Stimulated activated CD4-positive, alpha-beta T cell treated with anti-CD3 and anti-CD28 coated beads, Interleukin-4, amount 100 ng/mL, for 1 hour (primary cell): ENCODE measurements around the gene SMAD2.
A peak's percentile ranks its signal among the peaks of the same experiment; 100 is the strongest.

ENCODE experiments used
- DNase-seq: peaks from one replicate; pipeline ENCODE4 v3.0.0-alpha.2; 2020

The SMAD2 gene

DNA sequence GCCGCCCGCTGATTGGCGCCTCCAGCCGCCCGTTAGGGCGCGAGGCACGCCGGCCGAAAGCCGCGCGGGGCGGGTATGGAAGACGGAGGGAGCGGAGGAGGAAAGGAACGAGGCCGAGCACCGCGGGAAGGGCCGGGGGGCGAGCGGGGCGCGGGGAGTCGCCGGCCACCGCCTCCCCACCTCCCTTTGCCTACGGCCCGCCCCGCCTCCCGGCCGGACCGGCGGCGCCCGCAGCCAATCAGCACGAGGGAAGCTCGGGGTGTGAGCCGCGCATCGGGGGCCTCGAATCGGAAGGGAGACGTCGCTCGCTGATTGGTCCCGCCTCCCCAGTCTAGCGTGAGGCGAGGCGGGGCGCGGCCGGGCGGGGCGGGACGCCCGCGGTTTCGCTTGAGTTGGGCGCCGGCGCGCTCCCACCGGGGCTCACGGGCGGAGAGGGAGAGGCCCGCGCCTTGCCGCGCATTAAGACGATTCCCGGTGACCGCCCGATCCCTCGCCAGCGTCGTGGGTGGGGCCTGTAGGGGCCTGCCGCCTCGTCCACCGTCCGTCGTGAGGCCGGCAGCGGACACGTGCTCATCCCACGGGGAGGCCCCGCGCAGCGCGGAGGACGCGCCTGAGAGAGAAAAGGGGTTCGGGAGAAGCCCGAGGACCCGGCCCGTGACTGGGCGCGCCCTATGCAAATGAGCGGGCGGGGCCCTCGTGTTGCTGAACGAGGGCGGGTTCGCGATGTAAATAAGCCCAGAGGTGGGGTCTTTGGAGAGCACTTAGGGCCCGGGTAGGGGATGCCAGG lies 665 bp upstream of the SMAD2 start:
- peak; percentile 94 for DNase-seq

- DNase-seq = no peak
Measured at GRCh38 chr18:47929681-47930198, 719 bp downstream of the SMAD2 start.

GRCh38 chr18:47928466-47928865 lies 2.0 kb downstream of the SMAD2 start:
- no peak for DNase-seq

DNA sequence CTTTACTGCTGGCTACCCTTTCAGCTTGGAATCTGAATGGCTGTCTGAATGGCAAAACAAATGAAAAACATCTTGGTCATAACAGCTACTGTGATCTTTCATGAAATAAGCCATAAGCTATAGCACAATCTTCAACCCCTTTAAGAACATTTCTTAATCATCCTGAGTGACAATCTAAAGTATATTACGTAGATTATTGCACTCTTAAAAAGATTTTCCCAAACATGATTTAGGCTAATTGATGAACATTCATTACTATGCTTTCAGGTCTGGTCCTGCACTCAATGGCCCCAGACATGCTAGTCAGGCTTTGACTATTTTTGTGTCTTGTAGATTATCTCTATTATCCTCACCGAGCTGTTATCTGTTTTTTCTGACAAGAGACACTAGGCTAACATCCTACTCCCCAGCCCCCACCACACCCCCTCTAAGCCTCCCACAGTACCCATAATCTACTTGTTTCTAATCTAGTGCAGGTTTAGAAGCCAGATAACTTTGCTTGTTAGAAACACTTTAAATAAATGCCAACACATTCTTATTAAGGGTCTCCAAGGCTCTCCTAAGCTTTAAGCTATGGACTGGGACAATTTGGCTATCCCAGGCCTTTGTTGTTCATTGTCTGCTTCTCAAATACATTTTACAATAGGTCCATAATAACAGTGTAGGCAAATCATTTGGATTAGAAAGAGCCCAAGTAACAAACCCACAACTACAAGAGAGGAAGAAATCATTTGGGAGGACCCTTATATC lies 4.2 kb downstream of the SMAD2 start:
- no peak for DNase-seq

DNA sequence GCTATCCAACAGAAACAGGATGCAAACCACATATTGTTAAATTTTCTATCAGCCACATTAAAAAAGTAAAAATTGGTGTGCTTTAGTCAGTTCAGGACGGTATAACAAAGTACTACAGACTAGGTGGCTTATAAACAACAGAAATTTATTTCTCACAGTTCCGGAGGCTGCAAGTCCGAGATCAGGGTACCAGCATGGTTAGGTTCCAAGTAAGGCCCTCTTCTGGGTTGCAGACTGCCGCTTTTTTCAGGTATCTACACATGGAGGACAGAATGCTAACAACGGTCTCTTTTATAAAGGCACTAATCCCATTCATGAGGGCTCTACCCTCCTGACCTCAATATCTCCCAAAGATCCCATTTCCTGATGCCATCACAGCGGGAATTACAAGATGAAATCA lies 10.5 kb downstream of the SMAD2 start:
- no peak for DNase-seq

GRCh38 chr18:47917923-47918610 lies 12.4 kb downstream of the SMAD2 start:
- DNase-seq = no peak

- DNase-seq = no peak
Measured at GRCh38 chr18:47915930-47916329, 14.5 kb downstream of the SMAD2 start.

- DNase-seq = no peak
Measured at GRCh38 chr18:47915229-47915628, 15.2 kb downstream of the SMAD2 start.

GRCh38 chr18:47912794-47913585 lies 17.5 kb downstream of the SMAD2 start:
- DNase-seq = no peak

DNA sequence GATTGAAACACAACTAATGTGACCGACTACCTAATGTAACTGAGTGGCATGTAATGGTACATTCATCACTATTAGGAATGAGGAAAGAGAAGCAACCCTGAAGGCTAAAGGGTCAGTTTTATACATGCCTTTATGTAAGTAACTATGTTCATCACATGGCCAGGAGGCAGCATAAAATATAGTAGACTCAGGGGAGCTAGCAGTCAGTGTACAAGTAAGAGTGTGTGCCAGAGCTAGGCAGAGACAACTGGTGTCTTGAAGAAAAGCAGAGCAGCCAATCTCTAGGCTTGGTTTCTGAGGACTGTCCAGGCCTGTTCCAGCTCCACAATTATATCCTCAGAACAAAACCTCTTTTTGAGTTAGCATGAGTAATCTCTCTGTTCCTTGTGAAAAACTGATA lies 18.1 kb downstream of the SMAD2 start:
- DNase-seq = no peak

- no peak for DNase-seq
Measured at GRCh38 chr18:47911877-47912276, 18.6 kb downstream of the SMAD2 start.

DNA sequence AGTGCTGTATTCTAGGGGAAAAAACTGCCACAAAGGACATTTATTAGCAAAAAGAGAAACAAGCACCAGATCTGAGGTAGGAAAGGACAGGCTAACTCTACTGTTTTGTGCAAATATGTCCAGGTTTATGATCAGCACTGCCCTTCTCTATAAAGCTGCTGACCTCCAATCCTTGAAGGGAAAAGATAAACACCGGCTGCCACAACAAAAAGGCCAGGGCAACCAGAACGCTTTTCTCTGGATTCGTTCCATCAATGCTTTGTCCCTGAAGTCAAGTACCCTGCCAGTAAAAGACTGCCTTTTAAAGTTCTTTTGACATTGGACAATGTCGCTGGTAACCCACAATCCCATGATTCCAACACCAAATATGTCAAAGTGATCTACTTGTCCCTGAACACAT lies 21.0 kb downstream of the SMAD2 start:
- no peak for DNase-seq

DNA sequence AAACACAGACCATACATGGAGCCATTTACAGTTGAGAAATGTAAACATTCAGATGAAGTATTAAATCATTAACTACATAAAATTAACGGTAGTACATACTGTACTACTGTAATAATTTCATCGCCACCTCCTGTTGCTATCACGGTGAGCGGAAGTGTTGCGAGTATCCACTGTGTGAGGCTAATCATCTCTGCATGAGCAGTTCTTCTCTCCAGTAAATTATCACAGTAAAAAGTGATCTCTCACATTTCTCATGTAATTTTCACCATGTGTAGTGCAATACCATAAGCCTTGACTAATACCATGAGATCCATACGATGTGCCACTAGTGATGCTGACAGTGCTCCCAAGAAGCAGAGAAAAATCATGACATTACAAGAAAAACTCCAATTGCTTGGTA lies 21.9 kb downstream of the SMAD2 start:
- DNase-seq = no peak

DNA sequence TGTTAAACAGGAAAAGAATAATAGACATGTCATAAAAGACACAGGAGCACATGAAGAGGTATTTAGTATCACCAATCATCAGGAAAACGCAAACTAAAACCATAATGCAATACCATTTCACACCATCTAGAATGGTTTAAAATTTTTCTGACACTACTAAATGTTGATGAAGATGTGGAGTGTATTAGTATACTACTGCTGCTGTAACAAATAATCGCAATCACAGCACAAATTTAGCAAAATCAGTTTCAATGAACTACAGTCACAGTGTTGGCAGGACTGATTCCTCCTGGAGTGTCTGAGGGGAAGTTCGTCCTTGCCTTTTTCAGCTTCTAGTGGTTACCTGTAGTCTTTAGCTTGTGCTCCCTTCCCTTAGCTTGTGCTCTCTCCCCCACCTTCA lies 24.1 kb downstream of the SMAD2 start:
- no peak for DNase-seq

DNA sequence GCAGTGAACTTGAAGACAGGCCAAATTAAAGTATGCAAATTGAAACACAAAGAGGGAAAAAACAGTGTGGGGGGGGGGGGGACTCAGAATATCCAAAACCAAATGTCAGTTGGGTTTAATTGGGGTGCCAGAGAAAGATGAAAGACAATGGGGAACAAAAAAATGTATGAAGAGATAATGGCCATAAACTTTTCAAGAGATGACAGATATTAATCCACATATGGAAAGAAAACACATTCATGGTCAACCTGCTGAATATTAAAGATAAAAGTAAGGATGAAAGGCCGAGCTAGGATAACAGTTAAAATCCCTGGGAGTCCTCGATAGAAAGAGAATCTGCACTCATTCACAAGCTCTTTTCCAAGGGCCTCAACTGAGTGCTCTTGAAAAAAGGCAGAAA lies 26.6 kb downstream of the SMAD2 start:
- no peak for DNase-seq

DNA sequence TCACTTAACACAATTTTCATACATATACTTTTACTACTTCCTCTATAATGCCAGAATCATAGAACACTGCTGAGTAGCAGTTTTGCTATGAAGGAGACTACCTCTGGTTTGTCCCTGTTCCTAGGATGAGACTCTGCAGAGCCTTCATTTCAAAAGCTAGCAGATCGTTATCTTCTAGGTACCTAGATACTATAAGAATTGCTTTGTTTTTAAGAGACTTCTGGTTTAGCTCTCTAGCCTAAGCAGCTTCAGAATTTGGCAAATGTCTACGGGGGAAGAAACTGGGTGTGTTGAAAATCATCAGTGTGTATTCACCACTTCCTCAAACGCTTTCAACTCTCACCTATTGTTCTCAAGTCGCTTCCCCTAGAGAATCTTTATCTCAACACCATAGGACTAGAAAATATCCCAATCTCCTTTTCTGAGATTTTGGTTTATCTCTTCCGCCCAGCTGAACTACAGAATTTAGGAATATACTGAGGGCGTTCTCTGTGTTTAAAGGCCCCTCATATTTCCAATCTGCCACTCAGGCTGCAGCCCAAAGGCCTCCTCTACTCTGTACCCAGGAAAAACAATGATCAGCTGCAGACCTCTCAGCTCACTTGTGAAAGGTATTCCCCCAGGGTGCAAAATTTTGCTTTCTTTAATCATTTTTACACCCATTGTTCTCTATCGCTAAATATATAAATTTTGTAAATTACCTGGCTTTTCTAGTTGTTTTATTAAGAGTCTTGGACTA lies 28.7 kb downstream of the SMAD2 start:
- DNase-seq = no peak

DNA sequence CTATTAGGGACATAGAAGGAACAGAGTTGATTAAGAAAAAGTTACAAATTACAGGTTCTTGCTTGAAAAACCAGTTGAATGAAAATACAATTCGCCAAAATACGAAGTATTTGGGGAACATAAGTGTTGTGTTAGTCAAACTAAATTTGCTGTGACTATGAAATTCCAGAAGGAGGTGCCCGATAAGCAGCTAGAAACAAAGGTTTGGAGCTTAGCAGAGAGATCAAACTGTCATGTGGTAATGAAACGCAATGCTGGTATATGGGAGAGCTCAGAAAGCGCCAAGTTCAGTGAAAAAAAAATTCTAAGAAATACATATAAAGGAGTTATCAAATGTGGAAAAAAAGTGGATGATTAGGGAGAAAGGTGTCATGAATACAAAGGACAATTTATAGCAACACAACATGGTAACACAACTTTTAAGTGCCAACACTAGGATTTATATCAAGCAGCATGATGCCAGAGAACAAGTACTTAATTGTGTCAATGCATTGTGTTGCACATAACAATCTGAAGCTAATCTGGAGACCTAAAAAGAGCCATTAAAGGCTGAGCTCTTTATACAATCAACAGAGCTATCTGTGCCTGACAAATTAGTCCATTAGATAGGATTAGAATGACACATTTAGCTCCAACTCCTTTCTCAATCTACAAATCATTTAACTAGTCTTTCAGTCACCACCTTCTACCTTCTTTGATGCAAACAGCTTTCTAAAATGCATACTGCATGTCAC lies 31.2 kb downstream of the SMAD2 start:
- no peak for DNase-seq

DNA sequence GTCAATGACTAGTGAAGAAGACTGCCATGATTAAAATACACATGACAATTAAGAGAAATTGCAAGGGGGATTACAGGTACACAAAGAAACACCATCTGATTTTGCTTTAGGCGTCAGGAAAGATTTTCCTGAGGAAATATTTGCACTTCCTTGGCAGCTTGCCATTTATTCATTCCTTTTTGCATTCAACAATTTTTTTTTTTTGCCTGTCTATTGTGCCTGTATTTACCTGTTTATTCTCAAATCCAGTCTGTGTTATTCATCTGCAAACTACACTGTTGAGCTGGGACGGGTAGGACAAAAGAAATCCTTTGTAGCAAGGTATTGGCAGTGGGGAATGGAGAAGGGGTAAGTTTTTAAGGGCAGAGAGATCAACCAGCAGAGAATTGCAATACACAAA lies 31.8 kb downstream of the SMAD2 start:
- DNase-seq = no peak

- DNase-seq = no peak
Measured at GRCh38 chr18:47898055-47898454, 32.4 kb downstream of the SMAD2 start.

- DNase-seq = no peak
Measured at GRCh38 chr18:47895565-47896250, 34.8 kb downstream of the SMAD2 start.
